ENCODE results near the gene GPR158. TPM values are rescaled to one million over a fixed set of nuclear protein-coding genes. Genes with fewer than 3 reads are reported as not detected.

Gene GPR158
- polyA plus RNA-seq, 6 donors from 2014 or later = not detected

- H3K4me1 Mint-ChIP-seq = peaks cover 4 to 8% (median 5%) of the 10 kb centered on the region in 3 donors
- H3K36me3 Mint-ChIP-seq = no peaks in the 10 kb centered on the region
- H3K27me3 Mint-ChIP-seq = peaks cover 35 to 55% (median 49%) of the 10 kb centered on the region in 3 donors
- peaks cover 5 to 8% (median 5%) of the 10 kb centered on the region in 7 donors for H3K9me3 Mint-ChIP-seq
- DNase-seq (no peak), ATAC-seq (ENCODE audit: low read depth in 2 of 2) (no peak)
- H3K27ac Mint-ChIP-seq = no peak overlapping the region
- peak overlapping the region in 1 of 8 donors; percentile 10 for H3K4me3 Mint-ChIP-seq
Observed at GRCh38 chr10:25175527-25176420, 973 bp downstream of the GPR158 start.

- DNase-seq (no peak), ATAC-seq (ENCODE audit: low read depth in 2 of 2) (no peak)
- Mint-ChIP-seq H3K27ac (no peak overlapping the region), H3K9me3 (peaks cover 5 to 8% (median 5%) of the 10 kb centered on the region in 7 donors), H3K4me1 (peaks cover 4 to 8% (median 5%) of the 10 kb centered on the region in 3 donors), H3K36me3 (no peaks in the 10 kb centered on the region), H3K4me3 (peak overlapping the region in 3 of 8 donors; percentile 10 to 54 (median 12)), H3K27me3 (peaks cover 35 to 53% (median 45%) of the 10 kb centered on the region in 3 donors)
Observed at GRCh38 chr10:25176421-25176968, 1.7 kb downstream of the GPR158 start.

GRCh38 chr10:25177093-25177753, 2.4 kb downstream of the GPR158 start:
- Mint-ChIP-seq H3K9me3 (peaks cover 4 to 8% (median 5%) of the 10 kb centered on the region in 7 donors), H3K27ac (no peak overlapping the region), H3K4me1 (peaks cover 4 to 8% (median 5%) of the 10 kb centered on the region in 3 donors), H3K4me3 (peak overlapping the region in 2 of 8 donors; percentile 34 to 54), H3K36me3 (no peaks in the 10 kb centered on the region), H3K27me3 (peaks cover 35 to 48% (median 41%) of the 10 kb centered on the region in 3 donors)
- ATAC-seq (ENCODE audit: low read depth in 2 of 2) (no peak), DNase-seq (no peak)

GRCh38 chr10:25177754-25178135, 2.9 kb downstream of the GPR158 start:
- Mint-ChIP-seq H3K27ac (no peak overlapping the region), H3K27me3 (peaks cover 35 to 48% (median 38%) of the 10 kb centered on the region in 3 donors), H3K4me3 (no peak overlapping the region), H3K36me3 (no peaks in the 10 kb centered on the region), H3K4me1 (peaks cover 4 to 8% (median 5%) of the 10 kb centered on the region in 3 donors), H3K9me3 (peaks cover 4 to 8% (median 5%) of the 10 kb centered on the region in 7 donors)
- ATAC-seq (ENCODE audit: low read depth in 2 of 2) (no peak), DNase-seq (no peak)

GRCh38 chr10:25178411-25178810, 3.6 kb downstream of the GPR158 start:
- Mint-ChIP-seq H3K4me3 (no peak overlapping the region), H3K27ac (no peak overlapping the region), H3K4me1 (peaks cover 4 to 8% (median 5%) of the 10 kb centered on the region in 3 donors), H3K27me3 (peaks cover 30 to 44% (median 32%) of the 10 kb centered on the region in 3 donors), H3K36me3 (no peaks in the 10 kb centered on the region), H3K9me3 (peaks cover 4 to 8% (median 5%) of the 10 kb centered on the region in 7 donors)
- no peak for ATAC-seq (ENCODE audit: low read depth in 2 of 2)
- no peak for DNase-seq

- DNase-seq = no peak
- ATAC-seq (ENCODE audit: low read depth in 2 of 2) = no peak
- Mint-ChIP-seq H3K27ac (no peak overlapping the region), H3K27me3 (peaks cover 19 to 23% (median 22%) of the 10 kb centered on the region in 3 donors), H3K4me1 (peaks cover 0 to 8% (median 4%) of the 10 kb centered on the region in 3 donors), H3K36me3 (no peaks in the 10 kb centered on the region), H3K4me3 (no peak overlapping the region), H3K9me3 (peaks cover 0 to 3% (median 0%) of the 10 kb centered on the region in 7 donors)
Observed at GRCh38 chr10:25180801-25181200, 6.0 kb downstream of the GPR158 start.

GRCh38 chr10:25182636-25183035, 7.8 kb downstream of the GPR158 start:
- H3K9me3 Mint-ChIP-seq = peaks cover 0 to 6% (median 2%) of the 10 kb centered on the region in 7 donors
- DNase-seq (no peak), ATAC-seq (ENCODE audit: low read depth in 2 of 2) (no peak)
- H3K36me3 Mint-ChIP-seq = peaks cover 0 to 7% of the 10 kb centered on the region in 2 donors
- H3K4me1 Mint-ChIP-seq = no peaks in the 10 kb centered on the region
- no peak overlapping the region for H3K27ac Mint-ChIP-seq
- H3K27me3 Mint-ChIP-seq = peaks cover 7 to 12% (median 7%) of the 10 kb centered on the region in 3 donors
- no peak overlapping the region for H3K4me3 Mint-ChIP-seq

- Mint-ChIP-seq H3K27ac (no peak overlapping the region), H3K9me3 (peaks cover 0 to 11% (median 3%) of the 10 kb centered on the region in 7 donors), H3K36me3 (peaks cover 0 to 2% of the 10 kb centered on the region in 2 donors), H3K27me3 (no peaks in the 10 kb centered on the region), H3K4me3 (no peak overlapping the region), H3K4me1 (no peaks in the 10 kb centered on the region)
- ATAC-seq (ENCODE audit: low read depth in 2 of 2) (no peak), DNase-seq (no peak)
Observed at GRCh38 chr10:25191162-25191895, 16.5 kb downstream of the GPR158 start.

- no peak overlapping the region for H3K4me3 Mint-ChIP-seq
- H3K27me3 Mint-ChIP-seq = no peaks in the 10 kb centered on the region
Observed at GRCh38 chr10:25198151-25198550, 23.4 kb downstream of the GPR158 start.

GRCh38 chr10:25206693-25207414, 32.1 kb downstream of the GPR158 start:
- no peak for DNase-seq
- Mint-ChIP-seq H3K4me1 (no peaks in the 10 kb centered on the region), H3K27me3 (peaks cover 0 to 4% (median 0%) of the 10 kb centered on the region in 3 donors)

More at GRCh38 chr10:25198151-25198550, 23.4 kb downstream of the GPR158 start:
- no peak overlapping the region for H3K27ac Mint-ChIP-seq
- DNase-seq (no peak), ATAC-seq (ENCODE audit: low read depth in 2 of 2) (no peak)
- no peaks in the 10 kb centered on the region for H3K4me1 Mint-ChIP-seq
- H3K9me3 Mint-ChIP-seq = peaks cover 0 to 16% (median 6%) of the 10 kb centered on the region in 7 donors
- no peaks in the 10 kb centered on the region for H3K36me3 Mint-ChIP-seq

GRCh38 chr10:25209618-25210017, 34.8 kb downstream of the GPR158 start:
- DNase-seq = no peak
- Mint-ChIP-seq H3K27me3 (peaks cover 0 to 4% (median 0%) of the 10 kb centered on the region in 3 donors), H3K4me1 (no peaks in the 10 kb centered on the region), H3K27ac (no peak overlapping the region), H3K4me3 (no peak overlapping the region), H3K36me3 (no peaks in the 10 kb centered on the region), H3K9me3 (peaks cover 0 to 13% (median 3%) of the 10 kb centered on the region in 7 donors)
- no peak for ATAC-seq (ENCODE audit: low read depth in 2 of 2)

More at GRCh38 chr10:25206693-25207414, 32.1 kb downstream of the GPR158 start:
- peaks cover 0 to 17% (median 4%) of the 10 kb centered on the region in 7 donors for H3K9me3 Mint-ChIP-seq
- no peak overlapping the region for H3K27ac Mint-ChIP-seq
- H3K36me3 Mint-ChIP-seq = no peaks in the 10 kb centered on the region
- H3K4me3 Mint-ChIP-seq = no peak overlapping the region
- ATAC-seq (ENCODE audit: low read depth in 2 of 2) = no peak

GRCh38 chr10:25210265-25210664, 35.5 kb downstream of the GPR158 start:
- DNase-seq = no peak
- ATAC-seq (ENCODE audit: low read depth in 2 of 2) = no peak
- Mint-ChIP-seq H3K27ac (no peak overlapping the region), H3K4me3 (no peak overlapping the region), H3K9me3 (peaks cover 0 to 6% (median 2%) of the 10 kb centered on the region in 7 donors), H3K27me3 (peaks cover 0 to 4% (median 0%) of the 10 kb centered on the region in 3 donors), H3K4me1 (no peaks in the 10 kb centered on the region), H3K36me3 (no peaks in the 10 kb centered on the region)
